ENCODE data around the gene TMX4.

GRCh38 chr20:8002056-8002455, 17.5 kb downstream of the TMX4 start:
- TF ChIP-seq CTCF (IDR thresholded peaks at IDR 0.05 in 2 of 3, conservative IDR thresholded peaks at IDR 0.05 in 1 of 3; ENCODE audit: borderline replicate concordance in 1 of 3, insufficient read depth in 1 of 3, low read depth in 2 of 3, low read length in 2 of 3) (no peak), CEBPB (IDR thresholded peaks at IDR 0.05; ENCODE audit: low read depth) (no peak), POLR2AphosphoS5 (IDR thresholded peaks at IDR 0.05; ENCODE audit: low read depth, low read length) (no peak), POLR2A (IDR thresholded peaks at IDR 0.05; ENCODE audit: borderline replicate concordance, extremely low read depth, insufficient read depth, insufficient read length) (no peak), EGR1 (IDR thresholded peaks at IDR 0.05; ENCODE audit: low read depth) (no peak), EZH2 (IDR thresholded peaks at IDR 0.05) (no peak), TCF7L2 (IDR thresholded peaks at IDR 0.05; ENCODE audit: borderline replicate concordance, extremely low read depth, insufficient read depth, insufficient read length) (no peak), YY1 (IDR thresholded peaks at IDR 0.05; ENCODE audit: extremely low read depth, insufficient replicate concordance, low read depth, low read length) (no peak), ZNF274 (IDR thresholded peaks at IDR 0.05; ENCODE audit: low read depth, low read length) (no peak)

All from HCT116 (cell line).